ENCODE data around the gene MTSS2.
"Not testable (repeated sequence)": the region's sequence is repeated elsewhere in the genome, so short reads cannot be mapped to it uniquely, and the experiment has no call there.

MTSS2 gene

DNA sequence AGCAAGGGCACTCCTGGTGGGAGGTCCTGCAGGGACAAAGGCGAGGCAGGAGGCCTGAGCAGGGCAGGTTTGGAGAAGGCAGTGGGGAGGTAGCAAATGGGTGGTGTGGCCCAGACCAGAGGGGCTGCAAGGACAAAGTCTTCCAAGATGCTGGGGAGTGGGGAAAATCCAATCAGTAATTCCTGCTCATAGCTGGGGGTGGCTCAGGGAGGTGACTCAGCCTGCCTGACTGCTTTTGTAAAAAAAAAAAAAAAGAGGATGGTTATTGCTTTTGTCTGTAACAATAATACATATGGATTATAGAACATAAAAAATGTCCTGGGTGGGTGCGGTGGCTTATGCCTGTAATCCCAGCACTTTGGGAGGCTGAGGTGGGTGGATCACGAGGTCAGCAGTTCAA, 34.3 kb downstream of the MTSS2 start:
- DNase-seq (ENCODE audit: low spot score) = no peak

DNA sequence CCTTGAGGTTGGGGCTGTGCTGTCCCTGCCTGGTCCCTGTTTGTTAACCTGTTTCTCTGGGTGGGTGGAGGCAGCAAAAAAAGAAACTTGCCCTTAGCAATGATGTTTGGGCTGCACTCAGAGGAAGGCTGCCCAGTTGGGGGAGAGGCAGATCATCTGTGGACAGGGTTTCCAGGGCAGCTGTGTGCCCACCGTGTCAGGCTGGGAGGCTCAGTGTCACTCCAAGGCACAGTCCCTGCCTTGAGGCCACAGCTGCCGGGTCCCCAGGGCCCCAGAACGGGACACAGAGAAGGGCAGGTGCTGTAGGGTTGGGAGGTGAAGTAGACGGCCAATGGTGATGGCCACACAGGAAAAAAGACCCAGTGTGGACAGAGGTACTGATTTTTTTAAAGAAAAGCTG, 35.6 kb downstream of the MTSS2 start:
- no peak for DNase-seq (ENCODE audit: low spot score)

DNA sequence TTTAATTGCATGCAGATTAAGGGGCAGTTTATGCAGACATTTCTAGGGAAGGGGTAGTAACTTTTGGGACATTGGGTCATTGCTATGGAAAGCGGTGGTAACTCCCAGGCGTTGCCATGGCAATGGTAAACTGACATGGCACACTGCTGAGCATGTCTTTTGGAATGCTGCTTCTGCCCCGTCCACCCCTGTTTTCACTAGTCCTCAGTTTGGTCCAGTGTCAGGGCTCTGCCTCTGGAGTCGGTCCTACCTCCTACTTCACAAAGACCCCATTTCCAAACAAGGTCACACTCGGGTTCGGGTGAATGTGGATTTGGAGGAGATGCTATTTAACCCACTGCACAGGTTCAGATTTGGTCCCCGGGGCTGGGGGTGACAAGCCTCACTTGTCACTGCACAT, 36.6 kb downstream of the MTSS2 start:
- DNase-seq (ENCODE audit: low spot score) = no peak

DNA sequence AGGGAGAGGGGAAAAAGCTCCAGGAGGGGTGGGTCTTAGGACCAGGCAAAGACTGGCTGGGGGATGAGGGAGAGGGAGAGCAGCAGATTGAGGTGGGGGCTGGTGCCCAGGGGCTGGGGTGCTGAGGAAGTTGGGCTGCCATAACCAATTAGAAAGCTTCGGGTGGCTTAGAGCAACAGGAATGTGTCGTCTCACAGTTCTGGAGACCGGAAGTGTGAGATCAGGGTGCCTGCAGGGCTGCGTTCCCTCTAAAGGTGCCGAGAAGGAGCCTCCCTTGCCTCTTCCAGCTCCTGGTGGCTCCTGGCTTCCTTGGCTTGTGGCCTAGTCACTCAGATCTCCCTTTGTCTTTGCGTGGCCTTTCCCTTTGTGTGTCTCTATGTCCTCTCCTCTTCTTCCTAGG, 37.2 kb downstream of the MTSS2 start:
- DNase-seq (ENCODE audit: low spot score) = no peak

DNA sequence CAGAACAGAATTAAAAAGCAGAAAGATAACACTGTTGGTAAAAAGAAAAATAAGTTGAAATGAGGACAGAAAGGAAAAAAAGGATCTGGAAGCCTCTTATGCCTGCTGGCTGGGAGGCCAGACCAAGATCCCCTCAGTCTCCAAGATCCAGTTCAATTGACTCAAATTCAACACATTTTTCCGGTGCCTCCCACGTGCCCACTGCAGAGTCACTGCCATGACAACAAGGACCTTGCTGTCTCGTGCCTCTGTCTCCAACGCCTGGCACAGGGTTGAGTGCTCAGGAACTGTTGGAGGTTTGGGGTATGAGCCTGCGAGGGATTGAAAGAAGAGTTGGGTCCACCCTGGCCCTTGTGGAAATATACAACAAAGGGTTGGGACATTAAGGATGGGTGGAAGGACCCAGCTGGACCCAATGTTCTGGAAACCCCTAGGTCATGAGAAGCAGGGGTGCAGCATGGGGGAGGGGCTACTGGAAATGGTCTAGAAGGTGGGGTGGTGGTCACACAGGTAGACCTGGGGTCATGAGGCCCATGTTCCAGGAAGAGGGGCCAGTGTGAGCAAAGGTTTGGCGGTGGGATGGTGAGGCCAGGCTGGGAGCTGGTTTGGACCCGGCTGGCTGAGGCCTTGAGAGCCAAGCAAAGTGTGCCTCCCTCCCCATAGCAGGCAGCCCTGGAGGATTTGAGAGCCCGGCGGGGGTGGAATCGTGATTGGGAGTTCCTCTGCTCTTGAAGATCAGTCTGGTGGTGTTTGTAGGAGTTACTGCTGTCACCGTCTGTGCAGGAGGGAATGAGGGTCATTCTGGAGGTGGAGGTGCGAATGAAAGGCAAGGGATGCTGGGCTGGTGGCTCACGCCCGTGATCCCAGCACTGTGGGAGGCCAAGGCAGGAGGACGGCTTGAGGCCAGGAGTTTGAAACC, 38.2 kb downstream of the MTSS2 start:
- DNase-seq (ENCODE audit: low spot score) = no peak

DNA sequence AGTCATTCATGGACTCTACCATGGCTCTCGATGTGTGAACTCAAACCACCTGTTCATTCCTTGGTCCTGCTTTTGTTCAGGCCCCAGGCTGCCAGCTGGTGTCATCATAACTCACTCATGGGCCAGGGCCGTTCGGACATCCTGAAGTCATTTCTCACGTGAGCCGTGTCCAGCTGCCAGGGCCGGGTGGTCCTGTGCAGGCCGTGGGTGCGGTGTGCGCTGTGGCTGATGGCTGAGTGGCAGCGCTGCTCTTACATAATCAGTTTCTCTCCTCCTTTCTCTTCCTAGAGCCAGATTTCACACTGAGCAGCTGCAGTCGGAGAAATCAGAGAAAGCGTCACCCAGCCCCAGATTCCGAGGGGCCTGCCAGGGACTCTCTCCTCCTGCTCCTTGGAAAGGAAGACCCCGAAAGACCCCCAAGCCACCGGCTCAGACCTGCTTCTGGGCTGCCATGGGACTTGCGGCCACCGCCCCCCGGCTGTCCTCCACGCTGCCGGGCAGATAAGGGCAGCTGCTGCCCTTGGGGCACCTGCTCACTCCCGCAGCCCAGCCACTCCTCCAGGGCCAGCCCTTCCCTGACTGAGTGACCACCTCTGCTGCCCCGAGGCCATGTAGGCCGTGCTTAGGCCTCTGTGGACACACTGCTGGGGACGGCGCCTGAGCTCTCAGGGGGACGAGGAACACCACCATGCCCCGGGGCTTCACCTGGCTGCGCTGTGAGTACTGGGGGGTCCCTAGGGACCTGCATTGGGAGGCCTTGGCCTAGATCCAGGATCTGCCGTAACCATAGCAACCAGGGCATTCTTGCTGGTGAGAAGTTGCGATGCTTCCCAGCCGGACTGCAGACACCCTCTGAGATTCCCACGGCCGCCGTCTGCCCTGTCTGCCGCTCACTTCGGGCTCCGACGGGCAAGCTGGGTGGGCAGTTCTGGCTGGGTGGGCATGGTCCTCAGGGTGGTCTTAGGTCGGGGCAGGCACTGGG, 39.3 kb downstream of the MTSS2 start, which contains the start of gene IL34:
Gene IL34, plus strand, starts transcription at position 300 of the 982 bp plus-strand sequence. Its CDS starts 389 bp downstream, at position 689.
- no peak for DNase-seq (ENCODE audit: low spot score)

DNA sequence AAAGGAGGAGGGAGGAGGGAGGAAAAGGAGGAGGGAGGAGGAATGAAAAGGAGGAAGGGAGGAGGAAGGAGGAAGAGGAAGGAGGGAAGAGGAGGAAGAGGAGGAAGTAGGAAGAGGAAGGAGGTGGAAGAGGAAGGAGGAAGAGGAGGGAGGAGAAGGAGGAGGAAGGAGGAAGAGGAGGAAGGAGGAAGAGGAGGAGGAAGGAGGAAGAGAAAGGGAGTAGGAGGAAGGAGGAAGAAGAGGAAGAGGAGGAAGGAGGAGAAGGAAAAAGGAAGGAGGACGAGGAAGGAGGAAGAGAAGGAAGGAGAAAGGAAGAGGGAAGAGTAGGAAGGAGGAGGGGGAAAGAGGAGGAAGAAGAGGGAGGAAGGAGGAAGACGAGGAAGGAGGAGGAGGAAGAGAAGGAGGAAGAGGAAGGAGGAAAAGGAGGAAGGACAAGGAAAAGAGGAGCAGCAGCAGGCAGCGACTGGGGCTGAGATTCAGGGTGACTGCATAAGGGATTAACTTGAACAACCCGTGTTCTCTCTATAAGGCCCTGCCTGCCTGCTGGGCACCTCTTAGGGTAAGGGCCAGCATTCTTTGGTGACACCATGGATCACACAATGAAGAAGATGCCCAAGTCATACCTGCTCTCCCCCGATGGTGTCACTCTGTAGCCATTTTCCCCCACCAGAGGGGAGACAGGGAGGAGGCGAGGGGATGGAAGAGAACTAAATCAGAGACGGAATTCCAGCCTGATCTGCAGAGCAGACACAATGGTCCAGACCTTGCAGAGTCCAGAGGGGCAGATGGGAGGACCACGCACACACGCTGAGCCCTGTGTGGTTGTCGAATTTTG, 40.9 kb downstream of the MTSS2 start:
- DNase-seq (ENCODE audit: low spot score) = no peak

DNA sequence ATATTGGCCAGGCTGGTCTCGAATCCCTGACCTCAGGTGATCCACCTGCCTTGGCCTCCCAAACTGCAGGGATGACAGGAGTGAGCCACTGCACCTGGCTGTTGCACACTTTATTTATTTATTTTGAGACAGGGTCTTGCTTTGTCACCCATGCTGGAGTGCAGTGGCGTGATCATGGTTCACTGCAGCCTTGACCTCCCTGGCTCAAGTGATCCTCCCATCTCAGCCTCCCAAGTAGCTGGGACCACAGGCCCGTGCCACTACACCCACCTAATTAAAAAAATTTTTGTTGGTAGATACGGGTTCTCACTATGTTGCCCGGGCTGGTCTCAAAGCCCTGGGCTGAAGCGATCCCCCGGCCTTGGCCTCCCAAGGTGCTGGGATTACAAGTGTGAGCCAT, 42.6 kb downstream of the MTSS2 start:
- not testable (repeated sequence) for DNase-seq (ENCODE audit: low spot score)

DNA sequence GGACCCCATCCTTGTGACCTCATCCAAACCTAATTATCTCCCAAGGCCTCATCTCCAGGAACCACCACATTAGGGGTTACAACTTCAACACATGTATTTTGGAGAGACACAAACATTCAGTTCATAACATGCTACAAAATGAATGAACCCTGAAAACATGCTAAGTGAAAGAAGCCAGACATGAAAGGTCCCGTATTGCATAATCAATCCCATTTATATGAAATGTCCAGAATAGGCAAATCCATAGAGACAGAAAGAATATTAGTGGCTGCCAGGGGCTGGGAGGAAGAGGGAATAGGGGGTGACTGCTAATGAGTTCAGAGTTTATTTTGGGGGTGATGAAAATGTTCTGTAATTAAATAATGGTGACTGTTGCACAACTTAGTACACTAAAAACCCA, 43.2 kb downstream of the MTSS2 start:
- no peak for DNase-seq (ENCODE audit: low spot score)

DNA sequence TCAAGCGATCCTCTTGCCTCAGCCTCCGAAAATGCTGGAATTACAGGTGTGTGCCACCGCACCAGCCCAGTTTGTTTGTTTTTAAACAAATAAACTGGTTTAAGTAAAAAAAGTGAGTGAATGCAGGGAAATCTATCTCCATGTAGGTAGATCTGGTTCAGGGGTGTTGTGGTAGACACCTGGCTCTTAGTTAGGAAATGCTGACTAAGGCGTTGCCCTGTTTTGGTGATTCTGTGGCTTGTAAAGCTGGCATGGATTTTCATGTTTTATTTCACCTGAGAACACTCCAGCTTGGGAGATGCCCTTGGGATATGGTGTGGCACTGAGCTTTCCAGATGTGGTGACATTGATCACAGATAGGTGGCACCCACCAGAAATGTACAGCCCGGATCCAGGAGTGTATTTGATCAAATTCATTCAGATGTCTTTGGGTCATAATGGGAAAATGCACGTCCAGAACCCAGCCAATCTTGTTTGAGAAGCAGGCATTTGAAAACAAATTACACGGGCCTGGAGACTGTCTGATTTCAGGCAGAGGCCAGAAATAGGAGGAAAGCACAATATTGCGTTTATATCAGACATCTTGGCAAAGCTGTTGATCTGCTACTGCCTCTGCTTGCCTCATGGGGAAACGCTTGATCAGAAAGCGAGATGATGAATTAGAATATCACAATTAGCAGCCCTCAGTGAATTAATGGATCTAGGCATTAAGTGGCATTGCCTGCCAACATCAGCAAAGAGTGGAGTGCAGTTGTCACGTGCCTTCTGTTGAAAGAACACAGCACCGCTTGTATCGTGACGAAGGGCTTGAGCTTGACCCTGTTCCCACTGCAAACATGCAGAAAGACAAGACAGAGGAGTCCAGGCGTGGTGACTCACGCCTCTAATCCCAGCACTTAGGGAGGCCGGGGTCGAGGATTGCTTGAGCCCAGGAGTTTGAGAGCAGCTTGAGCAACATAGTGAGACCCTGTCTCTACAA, 46.8 kb downstream of the MTSS2 start:
- no peak for DNase-seq (ENCODE audit: low spot score)
